HL-60/S4 treated with phorbol 12-myristate 13-acetate at 8.2 ng/mL for 4 days and 3 days (cell line): ENCODE measurements around the gene NAP1L1.

Experiments used
- in situ Hi-C: fragments of 300-500 bp; cut with MboI; formaldehyde crosslinking; loops from 2 replicates; pipeline ENCODE4 v1.15.0; 2022; ENCODE audit warnings: low sequenced_read_pairs

The NAP1L1 gene

GRCh38 chr12:76043377-76043776 is 41.1 kb downstream of the NAP1L1 start:
- in situ Hi-C loops: loop anchor here (25.0 kb wide), 1 partner anchor 231 kb away; no protein-coding TSS in a partner anchor

GRCh38 chr12:76042147-76042546 is 42.3 kb downstream of the NAP1L1 start:
- in situ Hi-C loops: loop anchor here (25.0 kb wide), 1 partner anchor 230 kb away; no protein-coding TSS in a partner anchor

GRCh38 chr12:76041406-76041805 is 43.1 kb downstream of the NAP1L1 start:
- in situ Hi-C loops: loop anchor here (25.0 kb wide), 1 partner anchor 229 kb away; no protein-coding TSS in a partner anchor

GRCh38 chr12:76040461-76040860 is 44.0 kb downstream of the NAP1L1 start:
- in situ Hi-C loops: loop anchor here (25.0 kb wide), 1 partner anchor 228 kb away; no protein-coding TSS in a partner anchor

GRCh38 chr12:76038176-76038575 is 46.3 kb downstream of the NAP1L1 start:
- in situ Hi-C loops: loop anchor here (10.0 to 25.0 kb wide), 2 partner anchors 226 to 513 kb away; no protein-coding TSS in a partner anchor

GRCh38 chr12:76037130-76038103 is 47.1 kb downstream of the NAP1L1 start:
- in situ Hi-C loops: loop anchor here (10.0 to 25.0 kb wide), 2 partner anchors 225 to 513 kb away; no protein-coding TSS in a partner anchor

- in situ Hi-C loops: loop anchor here (10.0 to 25.0 kb wide), 2 partner anchors 223 to 510 kb away; no protein-coding TSS in a partner anchor
Observed at GRCh38 chr12:76035045-76035444, 49.4 kb downstream of the NAP1L1 start.

- in situ Hi-C loops: loop anchor here (10.0 to 25.0 kb wide), 2 partner anchors 221 to 509 kb away; no protein-coding TSS in a partner anchor
Observed at GRCh38 chr12:76033081-76034011, 51.1 kb downstream of the NAP1L1 start.

- in situ Hi-C loops: loop anchor here (10.0 to 25.0 kb wide), 2 partner anchors 220 to 508 kb away; no protein-coding TSS in a partner anchor
Observed at GRCh38 chr12:76032043-76032981, 52.2 kb downstream of the NAP1L1 start.

- in situ Hi-C loops: loop anchor here (10.0 to 25.0 kb wide), 2 partner anchors 219 to 507 kb away; no protein-coding TSS in a partner anchor
Observed at GRCh38 chr12:76031414-76032042, 53.0 kb downstream of the NAP1L1 start, which contains the start of gene PHLDA1. PHLDA1 (minus strand) TSS chr12:76031776.

GRCh38 chr12:76031081-76031413 is 53.4 kb downstream of the NAP1L1 start:
- in situ Hi-C loops: loop anchor here (10.0 to 25.0 kb wide), 2 partner anchors 219 to 506 kb away; no protein-coding TSS in a partner anchor

GRCh38 chr12:76030341-76031080 is 54.0 kb downstream of the NAP1L1 start:
- in situ Hi-C loops: loop anchor here (10.0 to 25.0 kb wide), 2 partner anchors 218 to 506 kb away; no protein-coding TSS in a partner anchor

- in situ Hi-C loops: loop anchor here (10.0 to 25.0 kb wide), 2 partner anchors 218 to 505 kb away; no protein-coding TSS in a partner anchor
Observed at GRCh38 chr12:76029982-76030340, 54.5 kb downstream of the NAP1L1 start.

- in situ Hi-C loops: loop anchor here (25.0 kb wide), 1 partner anchor 216 kb away; no protein-coding TSS in a partner anchor
Observed at GRCh38 chr12:76028571-76029277, 55.8 kb downstream of the NAP1L1 start.

- in situ Hi-C loops: loop anchor here (25.0 kb wide), 1 partner anchor 214 kb away; no protein-coding TSS in a partner anchor
Observed at GRCh38 chr12:76026643-76027063, 57.8 kb downstream of the NAP1L1 start.

GRCh38 chr12:76025601-76026575 is 58.6 kb downstream of the NAP1L1 start:
- in situ Hi-C loops: loop anchor here (25.0 kb wide), 1 partner anchor 214 kb away; no protein-coding TSS in a partner anchor
